WTC11 (cell line): ENCODE data around the gene GADD45B. TPM values are rescaled to one million over a fixed set of nuclear protein-coding genes. Genes with fewer than 3 reads are reported as not detected.

Experiments used
- ATAC-seq: fragments of 200-7000 bp; cut with Tn5 transposase; 2 replicates; pipeline ENCODE4 v1.10.0; 2021; ENCODE audit warnings: mild to moderate bottlenecking, moderate library complexity
- CTCF ChIA-PET: fragments of 300-600 bp; sonication (Branson Sonifier 250); formaldehyde crosslinking; loops from one replicate; lab custom pipeline; 2021; ENCODE audit warnings: antibody characterized with exemption; lab: Charles Lee
- POLR2A ChIA-PET: fragments of 350-600 bp; sonication (Branson Sonifier 250); formaldehyde crosslinking; loops from one replicate; lab custom pipeline; 2021; ENCODE audit warnings: antibody characterized with exemption; lab: Charles Lee
- DNase-seq: peaks from one replicate; pipeline ENCODE4 v3.0.0; 2021; ENCODE audit warnings: low spot score
- H3K27ac Mint-ChIP-seq: 2 replicates; pipeline ENCODE4 v1.8.0; 2021; ENCODE audit warnings: mixed read lengths
- H3K27me3 Mint-ChIP-seq: 2 replicates; pipeline ENCODE4 v1.8.0; 2021; ENCODE audit warnings: low read depth, mild to moderate bottlenecking, moderate library complexity, mixed read lengths
- H3K36me3 Mint-ChIP-seq: 2 replicates; pipeline ENCODE4 v1.8.0; 2021; ENCODE audit warnings: mixed read lengths
- H3K4me1 Mint-ChIP-seq: 2 replicates; pipeline ENCODE4 v1.8.0; 2022; ENCODE audit warnings: mixed read lengths
- H3K4me3 Mint-ChIP-seq: 2 replicates; pipeline ENCODE4 v1.8.0; 2021; ENCODE audit warnings: mild to moderate bottlenecking, moderate library complexity, mixed read lengths
- H3K9me3 Mint-ChIP-seq: 2 replicates; pipeline ENCODE4 v1.8.0; 2021; ENCODE audit warnings: mixed read lengths
- FOXJ3 ChIP-seq: sonication (generic); formaldehyde crosslinking; IDR thresholded peaks from 2 replicates; pipeline ENCODE4 v1.9.0; 2021; ENCODE audit warnings: missing genetic modification reagents, mild to moderate bottlenecking, borderline replicate concordance
- GRHL2 ChIP-seq: fragments of 250-450 bp; sonication (Bioruptor Pico); IDR thresholded peaks from 2 replicates; pipeline ENCODE4 v1.8.0; 2022; ENCODE audit warnings: mild to moderate bottlenecking, moderate library complexity; ENCODE audit not compliant: insufficient replicate concordance, severe bottlenecking
- IRF2 ChIP-seq: sonication (generic); formaldehyde crosslinking; IDR thresholded peaks from 2 replicates; pipeline ENCODE4 v1.8.0; 2022; ENCODE audit warnings: low read depth, missing genetic modification reagents, borderline replicate concordance
- JAZF1 ChIP-seq: fragments of 250-450 bp; sonication (Bioruptor Pico); IDR thresholded peaks from 2 replicates; pipeline ENCODE4 v1.9.0; 2021; ENCODE audit warnings: moderate library complexity, mild to moderate bottlenecking, inconsistent platforms
- RELA ChIP-seq: sonication (generic); formaldehyde crosslinking; IDR thresholded peaks from 2 replicates; pipeline ENCODE4 v1.8.1; 2022; ENCODE audit warnings: missing genetic modification reagents, mild to moderate bottlenecking, borderline replicate concordance
- SP1 ChIP-seq: sonication (generic); formaldehyde crosslinking; conservative IDR thresholded peaks from 2 replicates; pipeline ENCODE4 v1.8.1; 2022; ENCODE audit warnings: missing genetic modification reagents
- TEAD1 ChIP-seq: sonication (generic); formaldehyde crosslinking; IDR thresholded peaks from 2 replicates; pipeline ENCODE4 v1.8.0; 2022; ENCODE audit warnings: mild to moderate bottlenecking, missing genetic modification reagents
- TP53 ChIP-seq: sonication (generic); formaldehyde crosslinking; IDR thresholded peaks from 2 replicates; pipeline ENCODE4 v1.8.1; 2023; ENCODE audit warnings: mild to moderate bottlenecking, missing genetic modification reagents
- ZNF121 ChIP-seq: sonication (generic); formaldehyde crosslinking; IDR thresholded peaks from 2 replicates; pipeline ENCODE4 v1.8.0; 2023; ENCODE audit warnings: missing genetic modification reagents
- ZNF219 ChIP-seq: sonication (generic); formaldehyde crosslinking; IDR thresholded peaks from 2 replicates; pipeline ENCODE4 v1.8.0; 2023; ENCODE audit warnings: missing genetic modification reagents, mild to moderate bottlenecking, borderline replicate concordance
- ZNF416 ChIP-seq: fragments of 250-450 bp; sonication (Bioruptor Pico); IDR thresholded peaks from 2 replicates; pipeline ENCODE4 v1.9.0; 2021; ENCODE audit warnings: mild to moderate bottlenecking, inconsistent platforms
- total RNA-seq: library from RNA; stranded (reverse); gene quantifications from 3 replicates; pipeline ENCODE4 v1.2.3, GENCODE V29; 2021
- TF ChIP-seq, protein P1 (sequence below): sonication (generic); formaldehyde crosslinking; IDR thresholded peaks from 2 replicates; pipeline ENCODE4 v1.8.1; 2023; ENCODE audit warnings: mild to moderate bottlenecking, missing genetic modification reagents, moderate library complexity
- TF ChIP-seq, protein P2 (sequence below): sonication (generic); formaldehyde crosslinking; IDR thresholded peaks from 2 replicates; pipeline ENCODE4 v1.8.1; 2022; ENCODE audit warnings: mild to moderate bottlenecking, moderate library complexity, missing genetic modification reagents
- TF ChIP-seq, protein P3 (sequence below): sonication (generic); formaldehyde crosslinking; IDR thresholded peaks from 2 replicates; pipeline ENCODE4 v1.8.1; 2022; ENCODE audit warnings: mild to moderate bottlenecking, missing genetic modification reagents, moderate library complexity, borderline replicate concordance
- TF ChIP-seq, protein P4 (sequence below): sonication (generic); formaldehyde crosslinking; IDR thresholded peaks from 2 replicates; pipeline ENCODE4 v1.8.1; 2023; ENCODE audit warnings: mild to moderate bottlenecking, missing genetic modification reagents
- TF ChIP-seq, protein P5 (sequence below): sonication (generic); formaldehyde crosslinking; IDR thresholded peaks from 2 replicates; pipeline ENCODE4 v1.8.1; 2023; ENCODE audit warnings: mild to moderate bottlenecking, missing genetic modification reagents, borderline replicate concordance
- TF ChIP-seq, protein P6 (sequence below): sonication (generic); formaldehyde crosslinking; IDR thresholded peaks from 2 replicates; pipeline ENCODE4 v1.8.1; 2022; ENCODE audit warnings: low read depth, mild to moderate bottlenecking, moderate library complexity, missing genetic modification reagents, borderline replicate concordance

GADD45B gene
- total RNA-seq, 1 experiment from 2014 or later = 17.9 TPM

DNA sequence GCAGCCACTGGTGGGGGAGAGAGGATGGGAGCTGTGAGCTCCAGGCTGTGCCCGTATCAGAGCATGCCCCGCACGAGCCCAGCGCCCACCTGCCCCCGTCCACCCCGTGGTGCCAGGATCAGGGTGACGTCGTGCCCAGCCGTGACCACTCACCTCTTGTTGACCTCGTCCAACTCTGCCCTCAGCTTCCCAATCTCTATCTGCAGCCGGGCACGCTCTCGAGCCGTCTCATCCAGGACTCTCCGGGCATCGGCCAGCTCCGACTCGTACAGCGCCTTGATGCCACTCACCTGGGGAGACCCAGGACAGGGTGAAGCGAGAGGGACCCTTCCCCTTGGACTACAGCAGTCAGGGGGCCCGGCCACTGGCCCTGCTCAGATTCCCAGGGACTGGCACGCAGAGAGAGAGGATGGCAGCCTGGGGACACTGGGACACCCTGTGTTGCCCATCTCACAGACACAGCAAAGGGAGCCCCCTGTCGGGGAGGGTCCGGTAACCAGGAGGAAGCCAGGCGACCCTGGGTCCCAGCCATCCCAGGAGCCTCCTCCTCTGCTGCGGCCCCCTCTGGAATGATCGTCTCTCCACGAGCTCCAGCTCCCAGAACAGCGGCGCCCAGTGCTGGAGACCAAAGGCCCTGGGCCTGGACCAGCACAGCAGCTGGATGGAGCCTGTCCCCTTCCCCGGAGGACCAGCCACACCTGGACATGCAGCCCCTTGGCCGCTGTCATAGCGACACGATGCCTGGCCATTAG lies 31.5 kb upstream of the GADD45B start (continued):
- TF ChIP-seq GRHL2 = no peak
- TF ChIP-seq, protein P1, sequence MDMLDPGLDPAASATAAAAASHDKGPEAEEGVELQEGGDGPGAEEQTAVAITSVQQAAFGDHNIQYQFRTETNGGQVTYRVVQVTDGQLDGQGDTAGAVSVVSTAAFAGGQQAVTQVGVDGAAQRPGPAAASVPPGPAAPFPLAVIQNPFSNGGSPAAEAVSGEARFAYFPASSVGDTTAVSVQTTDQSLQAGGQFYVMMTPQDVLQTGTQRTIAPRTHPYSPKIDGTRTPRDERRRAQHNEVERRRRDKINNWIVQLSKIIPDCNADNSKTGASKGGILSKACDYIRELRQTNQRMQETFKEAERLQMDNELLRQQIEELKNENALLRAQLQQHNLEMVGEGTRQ (CRISPR knock-in tag) = no peak
- TF ChIP-seq, protein P2, sequence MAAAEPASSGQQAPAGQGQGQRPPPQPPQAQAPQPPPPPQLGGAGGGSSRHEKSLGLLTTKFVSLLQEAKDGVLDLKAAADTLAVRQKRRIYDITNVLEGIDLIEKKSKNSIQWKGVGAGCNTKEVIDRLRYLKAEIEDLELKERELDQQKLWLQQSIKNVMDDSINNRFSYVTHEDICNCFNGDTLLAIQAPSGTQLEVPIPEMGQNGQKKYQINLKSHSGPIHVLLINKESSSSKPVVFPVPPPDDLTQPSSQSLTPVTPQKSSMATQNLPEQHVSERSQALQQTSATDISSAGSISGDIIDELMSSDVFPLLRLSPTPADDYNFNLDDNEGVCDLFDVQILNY (CRISPR knock-in tag) = no peak
- no peak for TF ChIP-seq TEAD1 (CRISPR knock-in tag)
- no peak for TF ChIP-seq TP53 (CRISPR knock-in tag)
- TF ChIP-seq, protein P3, sequence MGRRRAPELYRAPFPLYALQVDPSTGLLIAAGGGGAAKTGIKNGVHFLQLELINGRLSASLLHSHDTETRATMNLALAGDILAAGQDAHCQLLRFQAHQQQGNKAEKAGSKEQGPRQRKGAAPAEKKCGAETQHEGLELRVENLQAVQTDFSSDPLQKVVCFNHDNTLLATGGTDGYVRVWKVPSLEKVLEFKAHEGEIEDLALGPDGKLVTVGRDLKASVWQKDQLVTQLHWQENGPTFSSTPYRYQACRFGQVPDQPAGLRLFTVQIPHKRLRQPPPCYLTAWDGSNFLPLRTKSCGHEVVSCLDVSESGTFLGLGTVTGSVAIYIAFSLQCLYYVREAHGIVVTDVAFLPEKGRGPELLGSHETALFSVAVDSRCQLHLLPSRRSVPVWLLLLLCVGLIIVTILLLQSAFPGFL (CRISPR knock-in tag) = no peak
- TF ChIP-seq, protein P4, sequence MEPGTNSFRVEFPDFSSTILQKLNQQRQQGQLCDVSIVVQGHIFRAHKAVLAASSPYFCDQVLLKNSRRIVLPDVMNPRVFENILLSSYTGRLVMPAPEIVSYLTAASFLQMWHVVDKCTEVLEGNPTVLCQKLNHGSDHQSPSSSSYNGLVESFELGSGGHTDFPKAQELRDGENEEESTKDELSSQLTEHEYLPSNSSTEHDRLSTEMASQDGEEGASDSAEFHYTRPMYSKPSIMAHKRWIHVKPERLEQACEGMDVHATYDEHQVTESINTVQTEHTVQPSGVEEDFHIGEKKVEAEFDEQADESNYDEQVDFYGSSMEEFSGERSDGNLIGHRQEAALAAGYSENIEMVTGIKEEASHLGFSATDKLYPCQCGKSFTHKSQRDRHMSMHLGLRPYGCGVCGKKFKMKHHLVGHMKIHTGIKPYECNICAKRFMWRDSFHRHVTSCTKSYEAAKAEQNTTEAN (CRISPR knock-in tag) = no peak

DNA sequence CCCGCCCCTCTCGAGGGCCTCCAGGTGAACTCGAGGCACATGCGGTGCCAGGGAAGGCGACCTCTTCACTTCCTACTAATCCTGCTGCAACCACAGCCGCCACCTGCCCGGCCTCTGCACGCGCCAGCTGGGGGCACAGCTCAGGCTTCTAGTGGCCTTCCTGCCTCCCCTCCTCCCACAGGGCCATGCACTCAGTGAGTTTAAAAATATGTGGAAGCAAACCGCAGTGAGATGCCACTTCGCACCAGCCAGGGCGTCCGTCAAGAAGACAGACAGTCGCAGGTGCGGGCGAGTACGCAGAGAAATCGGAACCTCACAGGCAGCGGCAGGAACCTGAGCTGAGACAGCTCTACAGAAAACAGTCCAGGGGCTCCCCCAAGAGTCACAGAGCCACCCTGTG lies 29.5 kb upstream of the GADD45B start:
- Mint-ChIP-seq H3K27me3 (no peaks in the 10 kb centered on the region), H3K9me3 (no peaks in the 10 kb centered on the region)
- peak; percentile 33; the same call in 1 of the 2 replicates for ATAC-seq
- TF ChIP-seq ZNF219 (CRISPR knock-in tag) (no peak), RELA (CRISPR knock-in tag) (no peak)
- TF ChIP-seq, protein P5, sequence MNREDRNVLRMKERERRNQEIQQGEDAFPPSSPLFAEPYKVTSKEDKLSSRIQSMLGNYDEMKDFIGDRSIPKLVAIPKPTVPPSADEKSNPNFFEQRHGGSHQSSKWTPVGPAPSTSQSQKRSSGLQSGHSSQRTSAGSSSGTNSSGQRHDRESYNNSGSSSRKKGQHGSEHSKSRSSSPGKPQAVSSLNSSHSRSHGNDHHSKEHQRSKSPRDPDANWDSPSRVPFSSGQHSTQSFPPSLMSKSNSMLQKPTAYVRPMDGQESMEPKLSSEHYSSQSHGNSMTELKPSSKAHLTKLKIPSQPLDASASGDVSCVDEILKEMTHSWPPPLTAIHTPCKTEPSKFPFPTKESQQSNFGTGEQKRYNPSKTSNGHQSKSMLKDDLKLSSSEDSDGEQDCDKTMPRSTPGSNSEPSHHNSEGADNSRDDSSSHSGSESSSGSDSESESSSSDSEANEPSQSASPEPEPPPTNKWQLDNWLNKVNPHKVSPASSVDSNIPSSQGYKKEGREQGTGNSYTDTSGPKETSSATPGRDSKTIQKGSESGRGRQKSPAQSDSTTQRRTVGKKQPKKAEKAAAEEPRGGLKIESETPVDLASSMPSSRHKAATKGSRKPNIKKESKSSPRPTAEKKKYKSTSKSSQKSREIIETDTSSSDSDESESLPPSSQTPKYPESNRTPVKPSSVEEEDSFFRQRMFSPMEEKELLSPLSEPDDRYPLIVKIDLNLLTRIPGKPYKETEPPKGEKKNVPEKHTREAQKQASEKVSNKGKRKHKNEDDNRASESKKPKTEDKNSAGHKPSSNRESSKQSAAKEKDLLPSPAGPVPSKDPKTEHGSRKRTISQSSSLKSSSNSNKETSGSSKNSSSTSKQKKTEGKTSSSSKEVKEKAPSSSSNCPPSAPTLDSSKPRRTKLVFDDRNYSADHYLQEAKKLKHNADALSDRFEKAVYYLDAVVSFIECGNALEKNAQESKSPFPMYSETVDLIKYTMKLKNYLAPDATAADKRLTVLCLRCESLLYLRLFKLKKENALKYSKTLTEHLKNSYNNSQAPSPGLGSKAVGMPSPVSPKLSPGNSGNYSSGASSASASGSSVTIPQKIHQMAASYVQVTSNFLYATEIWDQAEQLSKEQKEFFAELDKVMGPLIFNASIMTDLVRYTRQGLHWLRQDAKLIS (CRISPR knock-in tag) = no peak
- TF ChIP-seq, protein P6, sequence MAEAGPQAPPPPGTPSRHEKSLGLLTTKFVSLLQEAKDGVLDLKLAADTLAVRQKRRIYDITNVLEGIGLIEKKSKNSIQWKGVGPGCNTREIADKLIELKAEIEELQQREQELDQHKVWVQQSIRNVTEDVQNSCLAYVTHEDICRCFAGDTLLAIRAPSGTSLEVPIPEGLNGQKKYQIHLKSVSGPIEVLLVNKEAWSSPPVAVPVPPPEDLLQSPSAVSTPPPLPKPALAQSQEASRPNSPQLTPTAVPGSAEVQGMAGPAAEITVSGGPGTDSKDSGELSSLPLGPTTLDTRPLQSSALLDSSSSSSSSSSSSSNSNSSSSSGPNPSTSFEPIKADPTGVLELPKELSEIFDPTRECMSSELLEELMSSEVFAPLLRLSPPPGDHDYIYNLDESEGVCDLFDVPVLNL (CRISPR knock-in tag) = no peak
- TF ChIP-seq, all 79 proteins: peak for 0
- H3K4me3 Mint-ChIP-seq = no peak overlapping the region
- POLR2A ChIA-PET = no interaction called here
- CTCF ChIA-PET = interaction anchor here (1.2 to 1.4 kb wide), 2 partner anchors 10 to 15 kb away, joined by 3 read pairs; partner anchors contain the start of gene LMNB2
- peak overlapping the region; percentile 86; the same call in 1 of the 2 replicates for H3K27ac Mint-ChIP-seq
- H3K4me1 Mint-ChIP-seq = peaks cover 6% of the 10 kb centered on the region
- DNase-seq = no peak
- H3K36me3 Mint-ChIP-seq = peaks cover 12% of the 10 kb centered on the region

DNA sequence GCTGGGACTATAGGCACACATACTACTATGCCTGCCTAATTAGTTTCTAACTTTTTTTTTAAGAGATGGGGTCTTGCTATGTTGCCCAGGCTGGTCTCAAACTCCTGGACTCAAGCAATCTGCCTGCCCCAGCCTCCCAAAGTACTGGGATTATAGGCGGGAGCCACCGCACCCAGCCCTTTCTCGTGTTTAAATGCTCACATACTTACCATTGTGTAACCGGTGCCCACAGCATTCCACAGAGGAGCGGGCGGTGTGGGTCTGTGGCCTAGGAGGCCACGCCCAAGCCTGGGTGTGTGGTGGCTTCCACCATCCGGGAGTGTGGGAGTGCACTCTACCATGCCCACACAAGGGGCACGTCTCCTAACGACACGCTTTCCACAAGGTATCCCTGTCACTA lies 26.9 kb upstream of the GADD45B start:
- TF ChIP-seq ZNF121 (peak; percentile 77), JAZF1 (CRISPR knock-in tag) (no peak), IRF2 (CRISPR knock-in tag) (no peak), ZNF416 (CRISPR knock-in tag) (no peak), FOXJ3 (no peak), SP1 (CRISPR knock-in tag) (no peak)
- TF ChIP-seq, protein P2 (CRISPR knock-in tag) = no peak
- TF ChIP-seq, all 79 proteins: peak for 1
- H3K27ac Mint-ChIP-seq = no peak overlapping the region; the same call in 1 of the 2 replicates
- peaks cover 9% of the 10 kb centered on the region for H3K4me1 Mint-ChIP-seq
- no peak overlapping the region for H3K4me3 Mint-ChIP-seq
- H3K9me3 Mint-ChIP-seq = no peaks in the 10 kb centered on the region
- ATAC-seq (no peak), DNase-seq (no peak)
- POLR2A ChIA-PET = no interaction called here
- H3K36me3 Mint-ChIP-seq = peaks cover 3% of the 10 kb centered on the region
- H3K27me3 Mint-ChIP-seq = no peaks in the 10 kb centered on the region
- CTCF ChIA-PET = no interaction called here
